Activated CD8-positive, alpha-beta memory T cell treated with anti-CD3 and anti-CD28 coated beads for 1 hour (primary cell): ENCODE results near the gene ZBTB8B.
"Not testable (repeated sequence)": the region's sequence is repeated elsewhere in the genome, so short reads cannot be mapped to it uniquely, and the experiment has no call there.

ENCODE experiments used
- DNase-seq, 2 donors: peaks; one replicate each; pipeline ENCODE4 v3.0.0-alpha.2; 2020; ENCODE audit warnings: low read depth in 1 of 2; ENCODE audit errors: extremely low read depth in 1 of 2

ZBTB8B gene

DNA sequence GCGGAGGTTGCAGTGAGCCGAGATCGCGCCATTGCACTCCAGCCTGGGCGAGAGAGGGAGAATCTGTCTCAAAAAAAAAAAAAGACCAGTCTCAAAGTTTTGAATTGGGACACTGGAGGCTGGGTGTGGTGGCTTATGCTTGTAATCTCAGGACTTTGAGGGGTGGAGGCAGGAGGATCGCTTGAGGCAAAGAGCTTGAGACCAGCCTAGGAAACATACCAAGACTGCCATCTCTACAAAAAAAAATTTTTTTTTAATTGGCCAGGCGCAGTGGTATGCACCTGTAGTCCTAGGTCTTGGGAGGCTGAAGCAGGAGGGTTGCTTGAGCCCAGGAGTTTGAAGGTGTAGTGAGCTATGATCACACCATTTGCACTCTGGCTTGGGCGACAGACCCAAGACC, 3.9 kb downstream of the ZBTB8B start:
- DNase-seq = no peak

DNA sequence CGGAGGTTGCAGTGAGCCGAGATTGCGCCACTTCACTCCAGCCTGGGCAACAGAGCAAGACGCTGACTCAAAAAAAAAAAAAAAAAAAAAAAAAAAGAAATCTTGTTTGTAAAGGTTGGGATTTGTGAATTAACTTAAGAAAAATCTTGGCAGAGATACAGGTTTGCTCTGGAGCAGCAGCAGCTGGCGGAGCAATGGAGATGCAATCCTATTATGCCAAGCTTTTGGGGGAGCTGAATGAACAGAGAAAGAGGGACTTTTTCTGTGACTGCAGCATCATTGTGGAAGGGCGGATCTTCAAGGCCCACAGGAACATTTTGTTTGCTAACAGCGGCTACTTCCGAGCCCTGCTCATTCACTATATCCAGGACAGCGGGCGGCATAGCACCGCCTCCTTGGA, 5.6 kb downstream of the ZBTB8B start:
- DNase-seq = no peak

DNA sequence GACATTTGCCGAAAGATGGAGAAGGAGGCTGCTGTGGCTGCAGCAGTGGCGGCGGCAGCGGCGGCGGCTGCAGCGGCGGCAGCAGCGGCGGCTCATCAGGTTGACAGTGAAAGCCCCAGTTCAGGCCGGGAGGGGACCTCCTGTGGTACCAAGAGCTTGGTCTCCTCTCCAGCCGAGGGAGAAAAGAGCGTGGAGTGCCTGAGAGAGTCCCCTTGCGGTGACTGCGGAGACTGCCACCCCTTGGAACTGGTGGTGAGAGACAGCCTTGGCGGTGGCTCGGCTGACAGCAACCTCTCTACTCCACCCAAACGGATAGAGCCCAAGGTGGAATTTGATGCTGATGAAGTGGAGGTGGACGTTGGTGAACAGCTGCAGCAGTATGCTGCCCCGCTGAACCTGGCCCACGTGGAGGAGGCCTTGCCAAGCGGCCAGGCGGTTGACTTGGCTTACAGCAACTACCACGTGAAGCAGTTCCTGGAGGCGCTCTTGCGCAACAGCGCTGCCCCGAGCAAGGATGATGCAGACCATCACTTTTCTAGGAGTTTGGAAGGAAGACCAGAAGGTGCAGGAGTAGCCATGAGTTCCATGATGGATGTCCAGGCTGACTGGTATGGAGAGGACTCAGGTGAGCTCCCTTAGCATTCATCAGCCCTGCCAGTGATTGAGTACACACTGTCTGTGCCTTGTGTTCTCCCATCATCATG, 6.3 kb downstream of the ZBTB8B start:
- no peak for DNase-seq

DNA sequence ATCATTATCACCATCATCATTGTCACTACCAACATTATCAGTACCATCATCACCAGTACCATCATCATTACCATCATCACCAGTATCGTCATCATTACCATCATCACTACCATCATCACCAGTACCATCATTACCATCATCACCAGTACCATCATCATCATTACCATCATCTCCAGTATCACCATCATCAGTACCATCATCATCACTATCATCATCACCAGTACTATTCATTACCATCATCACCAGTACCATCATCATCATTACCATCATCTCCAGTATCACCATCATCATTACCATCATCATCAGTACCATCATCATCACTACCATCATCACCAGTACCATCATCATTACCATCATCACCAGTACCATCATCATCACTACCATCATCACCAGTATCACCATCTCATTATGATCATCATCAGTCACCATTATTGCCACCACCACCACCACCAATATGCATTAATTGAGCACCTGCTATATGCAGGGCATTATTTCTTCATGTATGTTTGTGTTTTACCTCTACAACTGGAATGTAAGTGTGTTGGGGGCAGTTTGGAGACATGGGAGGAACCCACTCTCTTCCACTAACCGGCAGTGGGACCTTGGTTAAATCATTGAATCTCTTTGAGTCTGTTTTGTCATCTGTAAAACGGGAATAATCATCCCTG, 7.0 kb downstream of the ZBTB8B start:
- DNase-seq = no peak

DNA sequence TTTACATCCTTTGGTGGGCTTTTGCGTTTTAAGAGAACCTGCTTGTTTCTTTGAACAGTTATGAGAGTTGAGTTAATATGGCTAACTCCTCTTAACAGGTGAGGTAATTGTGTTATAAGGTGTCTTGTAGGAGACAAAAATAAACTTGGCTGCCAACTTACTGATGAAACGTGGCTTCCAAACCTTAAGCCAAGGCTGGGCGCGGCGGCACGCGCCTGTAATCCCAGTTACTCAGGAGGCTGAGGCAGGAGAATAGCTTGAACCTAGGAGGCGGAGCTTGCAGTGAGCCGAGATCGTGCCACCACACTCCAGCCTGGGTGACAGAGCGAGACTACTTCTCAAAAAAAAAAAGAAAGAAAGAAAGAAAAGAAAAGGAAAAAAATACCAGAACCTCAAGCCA, 8.1 kb downstream of the ZBTB8B start:
- not testable (repeated sequence) for DNase-seq

DNA sequence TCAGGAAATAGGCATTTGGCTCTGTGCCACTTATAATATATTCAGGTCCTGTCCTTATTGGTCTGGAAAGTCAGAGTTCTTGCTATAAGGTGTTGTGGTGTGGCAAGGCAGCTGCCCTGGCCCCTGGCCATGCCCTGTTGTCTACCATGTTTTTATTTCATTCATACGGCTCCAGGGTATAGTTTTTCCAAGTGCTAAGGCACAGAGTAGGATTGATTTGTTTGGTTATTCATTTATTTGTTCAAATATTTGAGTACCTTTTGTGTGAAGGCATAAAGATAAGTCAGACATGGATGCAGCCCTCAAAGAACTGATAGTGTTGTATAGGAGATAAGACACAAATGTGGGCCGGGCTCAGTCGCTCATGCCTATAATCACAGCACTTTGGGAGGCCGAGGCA, 10.1 kb downstream of the ZBTB8B start:
- no peak for DNase-seq

DNA sequence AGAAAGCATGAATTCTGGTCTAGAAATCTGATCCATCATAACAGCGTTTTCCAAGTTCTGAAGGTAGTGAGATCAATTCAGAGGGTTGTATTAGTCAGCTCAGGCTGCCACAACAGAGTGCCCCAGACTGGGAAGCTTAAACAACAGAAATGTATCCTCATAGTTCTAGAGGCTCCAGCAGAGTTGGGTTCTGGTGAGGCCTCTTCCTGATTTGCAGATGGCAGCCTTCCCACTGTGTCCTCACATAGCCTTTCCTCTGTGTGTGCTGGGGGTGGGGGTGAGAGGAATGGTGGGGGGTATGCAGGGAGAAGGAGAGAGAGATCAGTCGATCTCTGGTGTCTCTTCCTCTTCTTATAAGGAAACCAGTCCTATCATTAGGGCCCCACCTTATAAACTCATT, 15.1 kb downstream of the ZBTB8B start:
- DNase-seq = no peak

DNA sequence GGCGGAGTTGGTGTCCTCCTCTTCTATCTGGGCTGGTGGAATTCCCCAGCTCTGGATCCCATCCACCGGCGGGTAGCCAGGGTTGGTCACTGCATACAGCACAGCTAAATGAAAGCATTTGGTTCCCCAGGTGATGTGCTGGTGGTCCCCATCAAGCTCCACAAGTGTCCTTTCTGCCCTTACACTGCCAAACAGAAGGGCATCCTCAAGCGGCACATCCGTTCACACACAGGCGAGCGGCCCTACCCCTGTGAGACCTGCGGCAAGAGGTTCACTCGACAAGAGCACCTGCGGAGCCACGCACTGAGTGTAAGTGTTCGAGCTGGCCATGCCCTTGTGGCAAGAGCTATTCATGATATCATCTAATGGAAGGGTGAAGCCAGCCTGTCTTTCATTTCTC, 15.9 kb downstream of the ZBTB8B start:
- DNase-seq = no peak

DNA sequence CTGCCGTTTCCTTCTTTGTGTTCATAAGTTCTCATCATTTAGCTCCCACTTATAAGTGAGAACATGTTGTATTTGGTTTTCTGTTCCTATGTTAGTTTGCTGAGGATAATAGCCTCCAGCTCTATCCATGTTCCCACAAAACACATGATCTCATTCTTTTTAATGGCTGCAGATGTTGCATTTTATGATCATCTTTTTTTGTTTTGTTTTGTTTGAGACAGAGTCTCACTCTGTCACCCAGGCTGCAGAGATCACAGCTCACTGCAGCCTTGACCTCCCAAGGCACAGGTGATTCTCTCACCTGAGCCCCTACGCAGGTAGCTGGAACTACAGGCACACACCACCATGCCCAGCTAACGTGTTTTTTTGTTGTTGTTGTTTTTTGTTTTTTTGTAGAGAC, 16.9 kb downstream of the ZBTB8B start:
- DNase-seq = not testable (repeated sequence)

DNA sequence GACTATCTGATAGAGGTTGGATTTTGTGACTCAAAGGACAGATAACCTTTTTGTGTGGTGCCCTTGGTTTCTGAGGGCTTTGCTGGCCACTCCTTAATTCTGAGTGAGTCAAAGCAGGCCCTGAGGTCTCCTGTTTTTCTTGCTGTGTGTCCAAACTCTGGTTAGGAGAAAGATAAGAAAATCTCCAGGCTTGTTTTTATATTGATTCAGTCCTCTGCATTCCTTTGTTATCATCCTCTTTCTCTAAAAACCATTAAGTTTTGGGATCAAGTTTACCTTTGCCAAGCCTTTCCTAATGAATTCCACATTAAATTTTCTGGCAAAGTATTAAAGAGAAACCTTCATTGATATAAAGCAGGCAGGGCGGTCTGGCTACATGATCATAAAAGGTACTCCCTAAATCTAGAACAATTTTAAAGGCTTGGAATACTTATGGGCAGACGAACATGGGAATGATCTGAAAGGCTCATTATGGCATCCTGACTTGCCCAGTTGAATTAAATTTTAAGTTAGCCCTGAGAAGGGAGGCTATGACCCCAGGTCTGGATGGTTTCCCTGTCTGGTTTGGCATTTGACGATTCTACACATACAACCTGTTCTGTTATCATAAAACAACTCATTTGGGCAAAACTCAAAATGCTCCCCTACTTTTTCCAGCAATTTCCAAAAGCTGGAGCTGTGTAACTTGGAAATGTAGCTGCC, 20.8 kb downstream of the ZBTB8B start:
- no peak for DNase-seq

DNA sequence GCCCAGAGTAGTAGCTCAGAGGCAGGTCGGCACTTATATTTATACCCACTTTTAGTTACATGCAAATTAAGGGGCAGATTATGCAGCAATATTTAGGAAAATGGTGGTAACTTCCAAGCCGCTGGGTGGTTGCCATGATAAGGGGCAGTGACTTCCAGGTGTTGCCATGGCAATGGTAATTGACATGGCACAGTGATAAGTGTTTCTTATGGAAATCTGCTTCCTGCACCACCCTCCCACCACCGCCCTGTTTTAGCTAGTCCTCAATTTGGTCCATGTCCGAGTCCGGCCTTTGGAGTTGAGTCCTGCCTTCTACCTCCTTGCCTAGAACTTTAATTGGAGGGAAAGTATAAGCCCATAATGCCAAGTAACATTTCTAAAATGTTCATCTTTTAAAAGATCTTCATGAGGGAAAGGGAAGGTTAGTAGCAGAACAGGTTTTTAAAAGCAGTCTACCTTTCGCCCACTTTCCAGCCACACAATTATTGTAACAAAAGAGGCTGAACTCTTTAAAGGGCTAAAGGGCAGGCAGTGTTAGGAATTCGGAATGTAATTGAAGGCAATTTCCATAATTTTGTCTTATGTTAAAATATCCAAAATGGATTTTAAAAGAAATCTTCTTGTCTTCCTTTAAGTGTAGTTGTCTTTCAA, 21.7 kb downstream of the ZBTB8B start:
- no peak for DNase-seq

DNA sequence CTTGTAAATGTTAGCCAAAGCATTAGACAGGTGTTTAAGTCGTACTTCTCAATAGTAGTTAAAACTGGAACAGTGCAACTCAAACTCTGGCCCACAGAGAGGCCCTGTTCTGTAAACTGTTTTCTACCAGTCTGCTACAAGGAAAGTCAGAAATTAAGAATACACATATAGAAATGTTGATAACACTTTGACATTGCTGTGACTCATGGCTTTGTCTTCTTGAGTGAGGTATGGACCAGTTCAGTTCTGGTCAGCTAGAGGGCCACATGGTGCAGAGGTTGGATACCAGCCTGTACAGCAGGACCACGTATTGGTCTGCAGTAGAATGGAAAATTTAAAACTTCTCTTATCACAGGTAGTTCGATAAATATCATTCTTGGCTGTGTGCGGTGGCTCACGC, 22.3 kb downstream of the ZBTB8B start:
- no peak for DNase-seq

DNA sequence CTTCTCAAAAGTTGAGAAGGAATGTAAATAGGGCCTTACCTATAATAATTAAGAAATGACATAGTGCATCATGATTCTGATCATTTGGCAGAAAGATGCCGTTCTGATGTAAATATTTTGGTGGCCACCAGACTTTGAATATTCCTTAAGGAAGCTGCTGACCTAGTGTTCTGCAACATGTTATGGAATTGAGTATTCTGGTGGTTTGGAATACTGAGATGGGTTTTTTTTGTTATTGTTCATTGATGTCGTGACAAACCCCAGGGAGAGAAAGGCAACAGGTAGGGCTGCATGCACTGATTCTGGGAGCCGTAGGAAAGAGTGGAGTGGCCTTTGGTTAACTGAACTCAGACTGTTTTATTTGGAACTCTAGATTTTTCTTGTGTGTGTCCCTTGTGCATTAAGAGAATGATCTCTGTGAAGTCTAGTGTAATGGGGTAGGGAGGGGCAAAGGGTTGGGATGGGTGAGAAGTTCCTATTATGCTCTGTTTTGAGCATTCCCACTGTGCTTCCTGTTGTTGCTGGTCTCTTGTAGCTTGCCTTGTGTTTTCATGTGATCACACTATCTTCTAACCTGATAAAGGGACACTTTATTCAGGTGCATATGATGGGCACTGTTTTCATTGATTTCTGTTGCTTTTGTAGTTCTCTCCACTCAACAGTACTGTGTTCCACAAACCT, 25.0 kb downstream of the ZBTB8B start:
- DNase-seq = no peak

DNA sequence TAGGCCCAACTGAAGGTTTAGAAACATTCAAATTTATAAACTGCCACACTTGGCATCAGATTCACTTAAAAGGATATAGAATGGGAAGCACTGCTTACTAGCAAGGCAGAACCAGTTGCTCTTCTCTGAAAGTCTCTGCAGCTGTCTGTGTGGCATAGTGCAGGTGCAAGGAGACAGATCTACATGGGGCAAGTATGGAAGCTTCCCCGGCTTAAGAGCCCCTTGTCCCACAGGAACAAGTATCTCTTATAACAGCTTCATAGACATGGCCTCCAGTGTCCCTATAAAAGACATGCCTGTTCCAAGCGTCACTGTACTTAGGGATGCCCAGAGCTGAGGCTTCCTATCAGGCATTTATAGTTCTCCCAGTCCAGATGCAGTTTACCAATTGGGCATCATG, 26.5 kb downstream of the ZBTB8B start:
- no peak for DNase-seq

DNA sequence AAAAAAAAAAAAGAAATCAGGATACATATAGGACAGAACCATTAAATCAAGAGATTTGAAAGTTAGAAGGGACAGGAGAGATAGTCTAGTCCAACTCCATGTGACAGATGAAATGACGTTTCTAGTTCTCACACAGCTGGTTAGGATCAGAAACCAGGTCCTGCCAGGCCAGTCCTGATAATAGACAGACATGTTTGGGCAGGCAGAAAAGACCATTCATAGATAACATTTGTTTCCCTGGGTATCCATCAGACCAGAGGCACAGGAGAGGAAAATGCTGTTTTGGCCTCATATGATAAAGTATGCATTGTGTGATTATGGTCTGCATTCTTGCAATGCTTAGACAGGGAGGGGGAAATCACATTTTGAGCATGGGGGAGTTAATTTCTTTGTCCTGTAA, 29.3 kb downstream of the ZBTB8B start:
- DNase-seq = no peak

DNA sequence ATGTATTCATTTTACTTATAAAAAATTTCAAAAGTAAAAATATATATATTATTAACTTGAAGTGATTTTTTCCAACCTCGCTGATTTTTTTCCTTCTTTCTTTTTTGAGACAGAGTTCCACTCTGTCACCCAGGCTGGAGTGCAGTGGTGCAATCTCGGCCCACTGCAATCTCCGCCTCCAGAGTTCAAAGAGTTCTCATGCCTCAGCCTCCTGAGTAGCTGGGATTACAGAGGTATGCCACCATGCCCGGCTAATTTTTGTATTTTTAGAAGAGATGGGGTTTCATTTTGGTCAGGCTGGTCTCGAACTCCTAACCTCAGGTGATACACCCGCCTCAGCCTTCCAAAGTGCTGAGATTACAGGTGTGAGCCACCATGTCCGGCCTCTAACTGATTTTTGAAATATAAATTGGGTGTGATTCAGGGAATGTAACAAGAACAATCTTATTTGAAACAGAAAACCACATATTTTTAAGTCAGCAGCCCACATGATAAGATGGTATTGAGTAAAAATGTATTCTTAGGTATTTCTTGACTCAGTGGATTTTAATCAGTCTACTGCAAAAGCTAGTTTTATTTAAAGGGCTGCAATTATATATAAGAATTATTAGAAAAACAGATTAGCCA, 30.0 kb downstream of the ZBTB8B start:
- no peak for DNase-seq

DNA sequence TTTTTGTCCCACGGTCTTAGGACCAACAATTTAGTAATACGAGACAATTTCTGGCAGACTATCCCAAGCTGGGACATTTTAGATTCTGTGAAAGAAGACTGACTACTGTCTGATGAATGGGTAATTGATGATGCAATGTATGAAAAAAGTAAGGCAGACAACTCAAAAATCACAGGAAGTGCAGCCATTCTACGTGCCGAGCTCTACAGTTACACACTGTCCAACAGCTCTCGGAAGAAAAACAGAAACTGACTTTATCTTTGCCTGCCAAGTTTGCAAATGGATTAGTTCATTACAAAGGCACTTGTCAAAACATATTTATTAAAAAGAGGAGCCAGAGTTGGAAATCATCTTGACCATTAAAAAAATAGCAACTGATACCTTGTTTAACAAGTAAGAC, 31.3 kb downstream of the ZBTB8B start:
- DNase-seq = no peak

DNA sequence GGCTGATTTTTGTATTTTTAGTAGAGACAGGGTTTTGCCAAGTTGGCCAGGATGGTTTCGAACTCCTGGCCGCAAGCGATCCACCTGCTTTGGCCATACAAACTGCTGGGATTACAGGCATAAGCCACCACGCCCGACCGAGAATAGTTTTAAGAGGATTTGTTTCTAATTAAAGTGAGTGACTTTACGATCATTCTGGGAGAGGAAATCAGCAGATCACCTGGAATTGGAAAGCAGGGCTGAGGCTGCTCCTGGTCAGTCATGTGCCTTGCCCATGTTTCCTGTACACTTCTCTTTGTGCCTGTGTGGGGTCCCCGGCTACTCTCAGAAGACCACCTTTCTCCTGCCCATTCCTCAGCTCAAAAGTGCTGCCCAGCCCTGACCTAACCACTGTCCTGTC, 33.9 kb downstream of the ZBTB8B start:
- DNase-seq = no peak

DNA sequence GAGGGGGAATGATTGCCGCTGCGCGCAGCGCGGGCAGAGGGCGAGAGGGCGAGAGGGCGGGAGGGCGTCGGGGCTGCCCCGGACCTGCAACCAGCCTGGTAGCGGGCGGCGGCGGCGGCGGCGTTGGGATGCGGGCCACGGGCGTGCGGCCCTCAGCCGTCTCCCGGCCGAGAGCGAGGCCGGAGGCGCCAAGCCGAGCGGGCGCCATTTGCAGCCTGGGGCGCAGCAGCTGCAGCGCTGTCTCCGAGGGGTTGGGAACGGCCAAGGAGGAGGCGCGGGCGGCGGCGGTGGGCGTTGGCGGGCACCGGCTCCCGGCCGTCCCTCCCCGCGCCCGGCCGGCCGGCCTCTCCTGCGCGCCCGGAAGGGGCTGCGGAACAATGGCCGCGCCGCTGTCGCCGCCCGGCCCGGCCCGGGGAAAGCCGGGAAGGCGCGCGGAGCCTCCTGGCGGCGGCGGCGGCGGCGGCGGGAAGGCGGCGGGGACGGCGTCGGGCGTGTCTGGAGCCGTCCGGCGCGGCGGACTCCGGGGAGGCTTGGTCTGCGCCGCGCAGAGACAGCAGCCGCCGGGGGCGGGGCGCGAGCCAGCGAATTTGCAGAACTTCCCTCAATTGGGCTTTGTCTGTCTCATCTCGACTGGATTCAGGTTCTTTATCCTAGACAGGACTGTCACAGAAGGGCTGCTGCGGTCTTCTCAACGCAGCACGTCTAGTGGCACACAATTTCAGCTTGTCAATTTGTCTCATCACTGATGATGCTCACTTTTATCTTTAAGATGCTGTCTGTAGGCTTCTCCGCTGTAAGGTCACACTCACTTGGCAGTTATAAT, 35.7 kb downstream of the ZBTB8B start:
- no peak for DNase-seq

DNA sequence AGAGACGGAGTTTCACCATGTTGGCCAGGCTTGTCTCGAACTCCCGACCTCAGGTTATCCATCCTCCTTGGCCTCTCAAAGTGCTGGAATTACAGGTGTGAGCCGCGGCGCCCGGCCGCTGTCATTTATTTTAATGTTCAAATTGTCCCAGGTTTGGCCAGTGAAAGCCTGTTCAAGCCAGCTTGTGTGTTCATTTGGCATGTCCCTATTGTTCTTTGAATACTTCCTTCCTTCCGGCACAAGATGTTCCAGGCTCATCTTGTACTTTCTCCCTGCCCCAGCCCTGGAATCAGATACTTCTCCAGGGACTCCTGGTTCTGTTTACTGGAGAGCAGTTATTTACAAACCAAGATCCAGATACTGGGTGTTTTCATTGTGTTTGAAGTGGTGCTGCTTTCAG, 37.0 kb downstream of the ZBTB8B start:
- no peak for DNase-seq
